Measurements from ENCODE around the gene ZFP62. TPM values are rescaled to one million over a fixed set of nuclear protein-coding genes. Genes with fewer than 3 reads are reported as not detected.

Gene ZFP62
- total RNA-seq, 6 donors from 2014 or later: 19.6 to 41.2 (median 26.1) TPM

DNA sequence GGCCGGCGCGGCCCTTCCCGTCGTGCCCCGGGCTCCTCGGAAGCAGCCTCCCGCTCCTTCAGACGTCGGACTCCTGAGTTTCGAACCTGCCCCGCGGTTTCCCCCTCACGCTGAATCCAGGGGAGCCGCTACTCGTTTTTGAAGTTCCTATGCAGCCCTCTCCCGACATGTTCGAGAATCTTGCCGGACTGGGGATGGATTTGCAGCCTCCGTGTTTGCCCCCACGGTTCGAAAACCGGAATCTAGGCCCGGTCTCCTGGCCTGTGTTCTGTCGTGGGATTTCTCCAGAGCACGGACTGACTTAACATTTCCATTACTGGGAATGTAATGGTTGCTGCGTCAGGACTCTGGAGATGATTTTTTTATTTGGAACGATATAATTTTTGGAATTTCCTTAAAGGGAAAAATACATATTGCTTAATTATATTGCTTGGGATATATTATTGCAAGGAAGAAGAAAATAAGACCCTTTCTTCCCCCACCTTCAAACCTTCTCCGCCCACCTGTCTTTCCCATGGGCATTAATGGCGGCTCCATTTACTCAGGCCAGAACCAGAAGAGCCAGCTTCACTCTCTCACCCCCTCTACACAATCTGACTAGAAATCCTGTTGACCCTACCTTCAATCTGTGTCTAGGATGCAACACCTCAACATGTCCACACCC, 50.0 kb downstream of the ZFP62 start:
- DNase-seq: peak in 1 of 2 donors; percentile 78
- Histone ChIP-seq H3K27ac (peak overlapping the region; percentile 97 to 99 (median 98)), H3K36me3 (peaks cover 0 to 2% (median 0%) of the 10 kb centered on the region in 4 donors), H3K9me3 (no peaks in the 10 kb centered on the region), H3K27me3 (no peaks in the 10 kb centered on the region), H3K4me3 (peak overlapping the region; percentile 25 to 83 (median 64)), H3K4me1 (peaks cover 52 to 56% (median 54%) of the 10 kb centered on the region in 4 donors)
- TF ChIP-seq POLR2A (IDR thresholded peaks at IDR 0.05) (no peak), EP300 (IDR thresholded peaks at IDR 0.05) (no peak), POLR2AphosphoS5 (IDR thresholded peaks at IDR 0.05) (no peak)
- TF ChIP-seq, protein P1, sequence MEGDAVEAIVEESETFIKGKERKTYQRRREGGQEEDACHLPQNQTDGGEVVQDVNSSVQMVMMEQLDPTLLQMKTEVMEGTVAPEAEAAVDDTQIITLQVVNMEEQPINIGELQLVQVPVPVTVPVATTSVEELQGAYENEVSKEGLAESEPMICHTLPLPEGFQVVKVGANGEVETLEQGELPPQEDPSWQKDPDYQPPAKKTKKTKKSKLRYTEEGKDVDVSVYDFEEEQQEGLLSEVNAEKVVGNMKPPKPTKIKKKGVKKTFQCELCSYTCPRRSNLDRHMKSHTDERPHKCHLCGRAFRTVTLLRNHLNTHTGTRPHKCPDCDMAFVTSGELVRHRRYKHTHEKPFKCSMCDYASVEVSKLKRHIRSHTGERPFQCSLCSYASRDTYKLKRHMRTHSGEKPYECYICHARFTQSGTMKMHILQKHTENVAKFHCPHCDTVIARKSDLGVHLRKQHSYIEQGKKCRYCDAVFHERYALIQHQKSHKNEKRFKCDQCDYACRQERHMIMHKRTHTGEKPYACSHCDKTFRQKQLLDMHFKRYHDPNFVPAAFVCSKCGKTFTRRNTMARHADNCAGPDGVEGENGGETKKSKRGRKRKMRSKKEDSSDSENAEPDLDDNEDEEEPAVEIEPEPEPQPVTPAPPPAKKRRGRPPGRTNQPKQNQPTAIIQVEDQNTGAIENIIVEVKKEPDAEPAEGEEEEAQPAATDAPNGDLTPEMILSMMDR (IDR thresholded peaks at IDR 0.05): no peak
- 7 to 8% methylated on average over 26 to 30 of the region's 30 CpGs for WGBS, 2 donors
- peak in 1 of 2 donors; percentile 37 for ATAC-seq (ENCODE audit: low FRiP score in 2 of 2)

DNA sequence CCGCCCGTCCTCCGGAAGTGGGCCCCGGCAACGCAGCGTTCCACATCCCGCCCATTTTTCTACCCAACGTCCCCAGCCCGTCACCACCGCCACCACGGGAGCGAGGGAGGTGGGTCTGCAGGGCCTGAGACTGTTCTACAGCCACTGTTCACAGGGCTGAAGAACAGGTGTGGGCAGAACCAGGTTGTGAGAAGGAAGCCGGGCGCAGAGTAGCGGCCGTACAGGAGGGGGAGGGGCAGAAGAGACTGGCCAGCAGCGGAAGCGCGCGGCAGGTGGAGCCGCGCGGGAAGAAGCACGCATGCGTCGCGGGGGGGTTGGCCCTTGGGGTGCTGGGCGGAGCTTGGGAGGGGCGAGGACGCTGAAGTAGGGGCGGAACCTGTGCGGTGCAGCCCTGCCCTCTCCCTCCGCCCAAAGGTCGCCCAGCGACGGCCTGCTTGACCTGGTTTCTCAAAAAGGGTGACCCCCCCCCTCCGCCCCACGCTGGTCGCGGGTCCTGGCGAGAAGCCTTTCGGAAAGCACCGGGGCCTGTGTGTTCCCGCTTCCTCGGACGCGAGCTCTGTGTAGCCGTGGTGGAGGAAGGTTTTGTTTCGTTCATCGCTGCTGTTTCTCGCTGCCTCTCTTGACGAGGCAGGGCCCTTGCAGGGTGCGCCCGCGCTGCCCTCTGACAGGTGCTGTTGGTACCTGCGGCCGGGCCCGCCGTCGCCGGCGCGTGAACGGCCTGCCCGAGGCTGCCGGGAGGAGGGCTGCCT, 50.7 kb downstream of the ZFP62 start:
- WGBS, 2 donors: 0% methylated on average over 5 to 59 of the region's 66 CpGs
- Histone ChIP-seq H3K27ac (peak overlapping the region; percentile 97 to 99 (median 98)), H3K27me3 (no peaks in the 10 kb centered on the region), H3K4me1 (peaks cover 54 to 57% (median 56%) of the 10 kb centered on the region in 4 donors), H3K36me3 (peaks cover 0 to 2% (median 0%) of the 10 kb centered on the region in 4 donors), H3K4me3 (peak overlapping the region; percentile 50 to 83 (median 78)), H3K9me3 (no peaks in the 10 kb centered on the region)
- ATAC-seq (ENCODE audit: low FRiP score in 2 of 2) (peak; percentile 97 to 99), DNase-seq (peak; percentile 98 to 99)
- TF ChIP-seq, protein P1 (IDR thresholded peaks at IDR 0.05): peak in 1 of 6 experiments; percentile 11
- TF ChIP-seq POLR2AphosphoS5 (IDR thresholded peaks at IDR 0.05) (peak; percentile 83 to 94), EP300 (IDR thresholded peaks at IDR 0.05) (peak in 1 of 4 donors; percentile 28), POLR2A (IDR thresholded peaks at IDR 0.05) (peak in 3 of 4 donors; percentile 55 to 88 (median 77))

DNA sequence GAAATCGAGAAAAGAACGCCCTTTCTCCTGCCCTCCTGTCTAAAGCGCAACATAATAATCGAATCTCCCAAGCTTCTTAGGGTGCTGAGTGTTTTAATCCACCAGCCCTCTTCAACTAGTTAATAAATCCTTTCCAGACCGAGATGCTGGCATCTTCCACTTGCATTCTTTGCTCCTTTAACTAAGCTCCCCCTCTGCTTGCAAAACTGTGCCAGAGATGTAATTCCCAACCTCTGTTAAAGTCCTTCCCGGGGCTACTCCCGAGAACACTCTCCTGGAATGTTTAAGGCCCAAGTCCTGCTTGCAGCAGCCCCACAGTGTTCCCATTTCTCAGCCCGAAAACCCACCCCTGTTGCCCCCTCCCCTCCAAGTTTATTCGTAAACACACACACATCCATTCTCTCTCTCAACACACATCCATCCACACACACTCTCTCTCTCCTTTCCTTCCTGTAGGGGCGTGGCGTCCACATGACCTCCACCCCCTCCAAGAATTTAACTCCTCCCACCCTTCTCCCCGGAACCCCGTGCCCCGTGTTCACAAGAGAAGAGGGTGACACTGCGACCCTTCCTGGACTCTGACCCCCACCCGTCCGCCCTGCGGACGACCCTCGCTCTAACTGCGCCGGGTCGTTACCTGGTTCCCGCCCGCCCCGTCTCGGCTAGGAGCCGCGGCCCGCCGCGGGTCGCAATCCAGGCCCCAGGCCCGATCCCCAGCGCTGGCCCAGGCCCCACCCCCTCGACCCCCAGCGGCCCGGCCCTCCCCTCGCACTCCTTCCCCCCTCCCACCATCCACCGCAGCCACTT, 51.5 kb downstream of the ZFP62 start:
- Histone ChIP-seq H3K4me1 (peaks cover 61 to 65% (median 62%) of the 10 kb centered on the region in 4 donors), H3K9me3 (no peaks in the 10 kb centered on the region), H3K27me3 (no peaks in the 10 kb centered on the region), H3K27ac (peak overlapping the region; percentile 97 to 99 (median 98)), H3K36me3 (peaks cover 0 to 2% (median 0%) of the 10 kb centered on the region in 4 donors), H3K4me3 (peak overlapping the region; percentile 50 to 83 (median 78))
- peak in 1 of 2 donors; percentile 8 for TF ChIP-seq POLR2AphosphoS5 (IDR thresholded peaks at IDR 0.05)
- TF ChIP-seq, protein P1 (IDR thresholded peaks at IDR 0.05): no peak
- DNase-seq (peak; percentile 91 to 96), ATAC-seq (ENCODE audit: low FRiP score in 2 of 2) (peak; percentile 94 to 95)
- 4 to 7% methylated on average over 18 to 35 of the region's 40 CpGs for WGBS, 2 donors

DNA sequence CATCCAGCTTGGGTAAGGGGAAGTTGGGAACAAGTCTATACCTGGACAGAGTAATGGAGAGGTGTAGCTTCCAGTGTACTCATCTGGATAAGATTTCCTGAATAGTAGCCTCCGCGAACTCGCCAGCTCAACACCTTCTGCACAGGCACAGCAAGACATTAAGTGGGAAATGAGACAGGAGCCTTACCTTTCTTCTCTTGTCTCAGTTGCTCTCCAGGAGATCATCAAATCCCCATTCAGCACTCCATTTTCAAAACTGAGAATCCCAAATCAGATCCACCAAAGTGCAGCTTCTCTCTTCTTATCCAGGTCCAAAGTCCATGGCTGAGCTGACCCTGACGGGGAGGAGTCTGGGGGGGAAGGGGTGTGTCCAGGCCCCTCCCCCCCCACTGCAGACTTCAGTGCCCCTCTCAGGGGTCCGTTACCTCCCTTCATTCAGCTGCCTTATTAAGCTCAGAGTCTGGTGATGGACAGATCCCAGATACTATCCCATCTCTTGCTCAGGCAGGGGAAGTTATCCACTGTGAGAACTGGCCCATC, 52.5 kb downstream of the ZFP62 start:
- Histone ChIP-seq H3K9me3 (no peaks in the 10 kb centered on the region), H3K27me3 (no peaks in the 10 kb centered on the region), H3K27ac (peak overlapping the region; percentile 98 to 99 (median 99)), H3K4me3 (peak overlapping the region in 3 of 4 donors; percentile 50 to 83 (median 79)), H3K4me1 (peaks cover 72 to 75% (median 73%) of the 10 kb centered on the region in 4 donors), H3K36me3 (peaks cover 0 to 2% (median 0%) of the 10 kb centered on the region in 4 donors)
- TF ChIP-seq POLR2A (IDR thresholded peaks at IDR 0.05) (no peak), EP300 (IDR thresholded peaks at IDR 0.05) (no peak), POLR2AphosphoS5 (IDR thresholded peaks at IDR 0.05) (no peak)
- TF ChIP-seq, protein P1 (IDR thresholded peaks at IDR 0.05): no peak
- DNase-seq (peak in 1 of 2 donors; percentile 19), ATAC-seq (ENCODE audit: low FRiP score in 2 of 2) (no peak)
- 73 to 77% methylated on average over 5 of the region's 5 CpGs for WGBS, 2 donors
